Progenitor cell of endocrine pancreas (in vitro differentiated cells): ENCODE measurements around the gene YES1. TPM values are rescaled to one million over a fixed set of nuclear protein-coding genes. Genes with fewer than 3 reads are reported as not detected.

Experiments used
- DNase-seq: peaks from one replicate; pipeline ENCODE4 v3.0.0; 2021; ENCODE audit warnings: low spot score; ENCODE audit not compliant: unreplicated experiment
- H3K27ac Mint-ChIP-seq: 2 replicates; pipeline ENCODE4 v1.8.0; 2021; ENCODE audit warnings: mild to moderate bottlenecking, moderate library complexity, mixed read lengths
- H3K27me3 Mint-ChIP-seq: 2 replicates; pipeline ENCODE4 v1.8.0; 2021; ENCODE audit warnings: mixed read lengths
- H3K36me3 Mint-ChIP-seq: 2 replicates; pipeline ENCODE4 v1.8.0; 2022; ENCODE audit warnings: mixed read lengths; ENCODE audit not compliant: insufficient read depth
- H3K4me1 Mint-ChIP-seq: 2 replicates; pipeline ENCODE4 v1.8.0; 2021; ENCODE audit warnings: low read depth, mixed read lengths
- H3K4me3 Mint-ChIP-seq: 2 replicates; pipeline ENCODE4 v1.8.0; 2021; ENCODE audit warnings: low read depth, mild to moderate bottlenecking, moderate library complexity, mixed read lengths
- H3K9me3 Mint-ChIP-seq: 2 replicates; pipeline ENCODE4 v1.8.0; 2021; ENCODE audit warnings: low read depth, mixed read lengths
- total RNA-seq: library from RNA; stranded (reverse); gene quantifications from 2 replicates; pipeline ENCODE4 v1.2.1, GENCODE V29; 2021
- TF ChIP-seq, protein P1 (sequence below): fragments of 200-600 bp; sonication (generic); IDR thresholded peaks from one replicate; pipeline ENCODE4 v1.5.0; 2021; ENCODE audit warnings: antibody characterized with exemption, mild to moderate bottlenecking; ENCODE audit not compliant: unreplicated experiment

Gene YES1
- total RNA-seq, 1 donor from 2014 or later: 55.5 TPM

DNA sequence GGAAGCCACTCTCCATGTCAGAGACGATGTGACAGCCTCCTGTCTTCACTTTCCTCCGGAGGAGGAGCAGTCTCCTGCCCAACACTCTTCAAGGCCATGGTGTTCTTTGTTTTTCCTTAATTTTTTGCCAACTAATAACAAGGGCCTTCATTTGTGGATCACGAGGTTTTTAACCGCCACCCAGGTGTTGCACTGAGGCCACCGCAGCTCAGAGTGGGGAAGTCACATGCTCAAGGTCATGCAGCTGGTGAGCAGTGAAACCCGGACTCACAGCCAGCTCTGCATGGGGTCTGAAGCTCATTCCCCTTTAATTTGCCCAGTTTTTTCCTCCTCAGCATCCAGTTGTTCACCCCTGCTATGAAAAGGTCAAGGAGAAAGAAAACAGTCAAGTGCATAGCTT lies 119.2 kb downstream of the YES1 start:
- Mint-ChIP-seq H3K36me3 (peaks cover 1% of the 10 kb centered on the region), H3K9me3 (no peaks in the 10 kb centered on the region)

DNA sequence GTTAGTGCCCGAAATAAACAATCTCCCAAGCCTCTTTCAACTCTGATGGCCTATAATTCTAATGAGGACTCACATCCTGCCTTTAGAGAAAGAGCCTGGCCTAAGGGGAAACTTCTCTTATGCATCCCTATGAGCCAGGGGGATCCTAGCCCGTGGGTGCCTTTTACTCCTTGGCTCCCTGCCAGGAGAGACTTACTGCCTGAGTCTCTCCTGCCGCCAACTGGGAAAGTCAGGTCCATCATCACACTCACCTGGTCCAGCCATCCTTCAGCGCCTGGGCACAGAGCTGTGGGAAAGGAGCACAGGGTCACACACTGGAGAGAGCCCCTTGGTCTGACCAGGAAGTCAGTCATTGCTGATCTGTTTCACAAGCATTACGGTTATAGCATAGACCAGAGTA lies 123.7 kb downstream of the YES1 start:
- DNase-seq: no peak
- Mint-ChIP-seq H3K27ac (no peak overlapping the region), H3K36me3 (peaks cover 5% of the 10 kb centered on the region), H3K4me1 (peaks cover 11% of the 10 kb centered on the region), H3K4me3 (no peak overlapping the region), H3K9me3 (no peaks in the 10 kb centered on the region), H3K27me3 (no peaks in the 10 kb centered on the region)
- TF ChIP-seq, protein P1, sequence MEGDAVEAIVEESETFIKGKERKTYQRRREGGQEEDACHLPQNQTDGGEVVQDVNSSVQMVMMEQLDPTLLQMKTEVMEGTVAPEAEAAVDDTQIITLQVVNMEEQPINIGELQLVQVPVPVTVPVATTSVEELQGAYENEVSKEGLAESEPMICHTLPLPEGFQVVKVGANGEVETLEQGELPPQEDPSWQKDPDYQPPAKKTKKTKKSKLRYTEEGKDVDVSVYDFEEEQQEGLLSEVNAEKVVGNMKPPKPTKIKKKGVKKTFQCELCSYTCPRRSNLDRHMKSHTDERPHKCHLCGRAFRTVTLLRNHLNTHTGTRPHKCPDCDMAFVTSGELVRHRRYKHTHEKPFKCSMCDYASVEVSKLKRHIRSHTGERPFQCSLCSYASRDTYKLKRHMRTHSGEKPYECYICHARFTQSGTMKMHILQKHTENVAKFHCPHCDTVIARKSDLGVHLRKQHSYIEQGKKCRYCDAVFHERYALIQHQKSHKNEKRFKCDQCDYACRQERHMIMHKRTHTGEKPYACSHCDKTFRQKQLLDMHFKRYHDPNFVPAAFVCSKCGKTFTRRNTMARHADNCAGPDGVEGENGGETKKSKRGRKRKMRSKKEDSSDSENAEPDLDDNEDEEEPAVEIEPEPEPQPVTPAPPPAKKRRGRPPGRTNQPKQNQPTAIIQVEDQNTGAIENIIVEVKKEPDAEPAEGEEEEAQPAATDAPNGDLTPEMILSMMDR: no peak

More for the DNA sequence above, 119.2 kb downstream of the YES1 start:
- DNase-seq: no peak
- no peaks in the 10 kb centered on the region for H3K4me1 Mint-ChIP-seq
- no peak overlapping the region for H3K27ac Mint-ChIP-seq
- H3K27me3 Mint-ChIP-seq: no peaks in the 10 kb centered on the region
- H3K4me3 Mint-ChIP-seq: no peak overlapping the region
- TF ChIP-seq, protein P1: no peak

DNA sequence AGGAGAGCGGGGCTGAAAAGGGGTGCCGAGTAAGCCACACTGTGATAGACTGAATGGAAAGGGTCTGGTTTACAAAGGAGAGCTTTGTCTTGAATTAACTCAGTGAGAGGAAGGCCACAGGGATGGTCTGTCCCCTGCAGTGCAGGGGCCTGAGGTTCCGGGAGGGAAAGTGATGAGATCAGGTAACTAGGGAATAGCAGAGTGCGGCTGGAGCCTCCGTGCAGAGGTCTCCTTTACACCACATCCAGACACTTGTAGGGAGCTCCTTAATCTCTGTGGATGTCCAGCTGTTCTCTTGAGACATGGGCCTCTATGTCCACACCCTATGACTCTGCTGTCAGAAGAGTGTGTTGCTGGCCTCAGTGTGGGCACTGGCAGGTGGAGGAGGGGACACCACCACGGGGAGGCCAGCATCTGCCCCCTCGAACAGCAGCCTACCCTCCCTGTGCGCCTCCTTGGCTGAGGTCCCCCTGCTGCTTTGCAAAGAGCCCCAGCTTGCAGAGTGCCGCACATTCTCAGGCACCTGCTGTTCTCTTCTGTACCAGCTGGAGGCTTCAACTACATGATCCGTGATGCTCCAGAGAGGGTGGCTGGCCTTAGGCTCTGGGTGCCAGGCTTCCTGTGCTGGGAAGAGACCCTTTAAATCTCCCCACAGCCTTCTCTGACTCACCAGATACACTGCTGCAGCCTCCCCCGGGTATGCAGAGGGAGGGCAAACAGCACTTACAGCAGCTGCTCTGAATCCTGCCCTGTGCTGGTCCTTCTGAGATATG lies 125.5 kb downstream of the YES1 start:
- no peak for DNase-seq
- Mint-ChIP-seq H3K27ac (no peak overlapping the region), H3K4me3 (no peak overlapping the region), H3K9me3 (no peaks in the 10 kb centered on the region), H3K4me1 (peaks cover 19% of the 10 kb centered on the region), H3K36me3 (peaks cover 8% of the 10 kb centered on the region), H3K27me3 (no peaks in the 10 kb centered on the region)
- TF ChIP-seq, protein P1: no peak

- TF ChIP-seq, protein P1: no peak
- no peak overlapping the region for H3K4me3 Mint-ChIP-seq
- DNase-seq: no peak
- no peaks in the 10 kb centered on the region for H3K27me3 Mint-ChIP-seq
- H3K27ac Mint-ChIP-seq: no peak overlapping the region
- peaks cover 19% of the 10 kb centered on the region for H3K4me1 Mint-ChIP-seq
- no peaks in the 10 kb centered on the region for H3K9me3 Mint-ChIP-seq
- peaks cover 9% of the 10 kb centered on the region for H3K36me3 Mint-ChIP-seq
Measured at GRCh38 chr18:685438-685837, 126.6 kb downstream of the YES1 start.

GRCh38 chr18:683531-683930 lies 128.5 kb downstream of the YES1 start:
- Mint-ChIP-seq H3K27ac (no peak overlapping the region), H3K9me3 (no peaks in the 10 kb centered on the region)

More at GRCh38 chr18:683531-683930, 128.5 kb downstream of the YES1 start:
- H3K4me3 Mint-ChIP-seq: no peak overlapping the region
- H3K27me3 Mint-ChIP-seq: no peaks in the 10 kb centered on the region
- TF ChIP-seq, protein P1: no peak
- DNase-seq: no peak
- H3K4me1 Mint-ChIP-seq: peaks cover 19% of the 10 kb centered on the region
- H3K36me3 Mint-ChIP-seq: peaks cover 10% of the 10 kb centered on the region
